ENCODE data around the gene C17orf113. TPM values are rescaled to one million over a fixed set of nuclear protein-coding genes. Genes with fewer than 3 reads are reported as not detected.

The C17orf113 gene
- total RNA-seq, 1 donor = 0.21 TPM

GRCh38 chr17:42078396-42079043, 28.1 kb upstream of the C17orf113 start:
- Histone ChIP-seq H3K27me3 (ENCODE audit: insufficient read depth, low read length) (peaks cover under 1% of the 10 kb centered on the region), H3K4me3 (ENCODE audit: low read length) (no peak overlapping the region), H3K9me3 (ENCODE audit: low read depth, low read length) (no peaks in the 10 kb centered on the region), H3K4me1 (ENCODE audit: insufficient read depth, low read length) (no peaks in the 10 kb centered on the region)

- Histone ChIP-seq H3K9me3 (ENCODE audit: low read depth, low read length) (no peaks in the 10 kb centered on the region), H3K4me1 (ENCODE audit: insufficient read depth, low read length) (peaks cover 1% of the 10 kb centered on the region), H3K27me3 (ENCODE audit: insufficient read depth, low read length) (peaks cover 8% of the 10 kb centered on the region), H3K4me3 (ENCODE audit: low read length) (no peak overlapping the region)
These were observed 27.4 kb upstream of the C17orf113 start for GRCh38 chr17:42077755-42078154.

- Histone ChIP-seq H3K4me1 (ENCODE audit: insufficient read depth, low read length) (peaks cover 9% of the 10 kb centered on the region), H3K4me3 (ENCODE audit: low read length) (no peak overlapping the region), H3K27me3 (ENCODE audit: insufficient read depth, low read length) (peaks cover 13% of the 10 kb centered on the region), H3K9me3 (ENCODE audit: low read depth, low read length) (no peaks in the 10 kb centered on the region)
These were observed 26.6 kb upstream of the C17orf113 start for GRCh38 chr17:42076797-42077559.

- H3K4me3 ChIP-seq (ENCODE audit: low read length) = no peak overlapping the region
- no peaks in the 10 kb centered on the region for H3K9me3 ChIP-seq (ENCODE audit: low read depth, low read length)
- H3K27me3 ChIP-seq (ENCODE audit: insufficient read depth, low read length) = peaks cover 20% of the 10 kb centered on the region
- peaks cover 14% of the 10 kb centered on the region for H3K4me1 ChIP-seq (ENCODE audit: insufficient read depth, low read length)
These were observed 25.4 kb upstream of the C17orf113 start for GRCh38 chr17:42075789-42076188.

GRCh38 chr17:42072323-42073187, 22.2 kb upstream of the C17orf113 start:
- peaks cover 14% of the 10 kb centered on the region for H3K4me1 ChIP-seq (ENCODE audit: insufficient read depth, low read length)
- H3K27me3 ChIP-seq (ENCODE audit: insufficient read depth, low read length) = peaks cover 20% of the 10 kb centered on the region
- H3K9me3 ChIP-seq (ENCODE audit: low read depth, low read length) = no peaks in the 10 kb centered on the region
- H3K4me3 ChIP-seq (ENCODE audit: low read length) = no peak overlapping the region

GRCh38 chr17:42071810-42072209, 21.4 kb upstream of the C17orf113 start:
- H3K4me3 ChIP-seq (ENCODE audit: low read length) = no peak overlapping the region
- H3K27me3 ChIP-seq (ENCODE audit: insufficient read depth, low read length) = peaks cover 20% of the 10 kb centered on the region
- no peaks in the 10 kb centered on the region for H3K9me3 ChIP-seq (ENCODE audit: low read depth, low read length)
- H3K4me1 ChIP-seq (ENCODE audit: insufficient read depth, low read length) = peaks cover 14% of the 10 kb centered on the region

GRCh38 chr17:42068979-42069378, 18.6 kb upstream of the C17orf113 start:
- Histone ChIP-seq H3K9me3 (ENCODE audit: low read depth, low read length) (no peaks in the 10 kb centered on the region), H3K4me3 (ENCODE audit: low read length) (no peak overlapping the region), H3K27me3 (ENCODE audit: insufficient read depth, low read length) (peaks cover 20% of the 10 kb centered on the region), H3K4me1 (ENCODE audit: insufficient read depth, low read length) (peaks cover 20% of the 10 kb centered on the region)

GRCh38 chr17:42067371-42068091, 17.1 kb upstream of the C17orf113 start:
- peaks cover 9% of the 10 kb centered on the region for H3K27me3 ChIP-seq (ENCODE audit: insufficient read depth, low read length)

GRCh38 chr17:42065201-42065600, 14.8 kb upstream of the C17orf113 start:
- H3K4me3 ChIP-seq (ENCODE audit: low read length) = no peak overlapping the region

More at GRCh38 chr17:42067371-42068091, 17.1 kb upstream of the C17orf113 start:
- peaks cover 26% of the 10 kb centered on the region for H3K4me1 ChIP-seq (ENCODE audit: insufficient read depth, low read length)
- no peaks in the 10 kb centered on the region for H3K9me3 ChIP-seq (ENCODE audit: low read depth, low read length)
- no peak overlapping the region for H3K4me3 ChIP-seq (ENCODE audit: low read length)

GRCh38 chr17:42062681-42063080, 12.3 kb upstream of the C17orf113 start:
- peaks cover 16% of the 10 kb centered on the region for H3K4me1 ChIP-seq (ENCODE audit: insufficient read depth, low read length)
- H3K27me3 ChIP-seq (ENCODE audit: insufficient read depth, low read length) = no peaks in the 10 kb centered on the region
- no peaks in the 10 kb centered on the region for H3K9me3 ChIP-seq (ENCODE audit: low read depth, low read length)
- no peak overlapping the region for H3K4me3 ChIP-seq (ENCODE audit: low read length)

More at GRCh38 chr17:42065201-42065600, 14.8 kb upstream of the C17orf113 start:
- H3K9me3 ChIP-seq (ENCODE audit: low read depth, low read length) = no peaks in the 10 kb centered on the region
- no peaks in the 10 kb centered on the region for H3K27me3 ChIP-seq (ENCODE audit: insufficient read depth, low read length)
- peaks cover 16% of the 10 kb centered on the region for H3K4me1 ChIP-seq (ENCODE audit: insufficient read depth, low read length)

- no peak overlapping the region for H3K4me3 ChIP-seq (ENCODE audit: low read length)
- H3K4me1 ChIP-seq (ENCODE audit: insufficient read depth, low read length) = peaks cover 16% of the 10 kb centered on the region
- no peaks in the 10 kb centered on the region for H3K9me3 ChIP-seq (ENCODE audit: low read depth, low read length)
These were observed 11.5 kb upstream of the C17orf113 start for GRCh38 chr17:42061646-42062487.

GRCh38 chr17:42060231-42060630, 9.8 kb upstream of the C17orf113 start:
- H3K9me3 ChIP-seq (ENCODE audit: low read depth, low read length) = no peaks in the 10 kb centered on the region
- no peak overlapping the region for H3K4me3 ChIP-seq (ENCODE audit: low read length)
- H3K27me3 ChIP-seq (ENCODE audit: insufficient read depth, low read length) = no peaks in the 10 kb centered on the region
- peaks cover 12% of the 10 kb centered on the region for H3K4me1 ChIP-seq (ENCODE audit: insufficient read depth, low read length)

More at GRCh38 chr17:42061646-42062487, 11.5 kb upstream of the C17orf113 start:
- no peaks in the 10 kb centered on the region for H3K27me3 ChIP-seq (ENCODE audit: insufficient read depth, low read length)

- H3K27me3 ChIP-seq (ENCODE audit: insufficient read depth, low read length) = no peaks in the 10 kb centered on the region
These were observed 9.4 kb upstream of the C17orf113 start for GRCh38 chr17:42059815-42060214.

GRCh38 chr17:42058063-42058462, 7.7 kb upstream of the C17orf113 start:
- Histone ChIP-seq H3K27me3 (ENCODE audit: insufficient read depth, low read length) (no peaks in the 10 kb centered on the region), H3K4me3 (ENCODE audit: low read length) (no peak overlapping the region), H3K9me3 (ENCODE audit: low read depth, low read length) (no peaks in the 10 kb centered on the region), H3K4me1 (ENCODE audit: insufficient read depth, low read length) (no peaks in the 10 kb centered on the region)

More at GRCh38 chr17:42059815-42060214, 9.4 kb upstream of the C17orf113 start:
- Histone ChIP-seq H3K4me1 (ENCODE audit: insufficient read depth, low read length) (peaks cover 12% of the 10 kb centered on the region), H3K9me3 (ENCODE audit: low read depth, low read length) (no peaks in the 10 kb centered on the region), H3K4me3 (ENCODE audit: low read length) (no peak overlapping the region)

All from mononuclear cell (primary cell).